ENCODE results near the gene HERC3. TPM values are rescaled to one million over a fixed set of nuclear protein-coding genes. Genes with fewer than 3 reads are reported as not detected.

The HERC3 gene
- total RNA-seq, 1 donor from 2014 or later, result 32.9 TPM

DNA sequence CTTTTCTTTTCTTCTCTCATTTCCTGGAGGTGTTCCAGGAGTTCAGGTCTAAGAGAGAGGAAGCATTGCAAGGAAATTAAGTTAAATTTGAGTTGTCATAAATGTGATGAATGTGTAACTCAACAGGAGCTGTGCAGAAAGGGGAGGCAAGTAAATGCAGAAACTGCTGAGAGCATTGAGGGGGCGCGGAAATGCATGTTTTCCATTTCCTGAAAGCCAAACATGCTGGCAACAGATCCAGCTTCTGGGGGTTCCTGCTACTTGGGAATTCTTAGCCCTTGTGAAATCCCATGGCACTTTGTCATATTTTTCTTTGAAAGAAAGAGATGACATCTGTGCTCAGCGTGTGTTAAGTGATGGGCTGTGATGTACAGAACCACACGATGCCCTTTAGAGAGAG lies 139.1 kb downstream of the HERC3 start:
- H3K4me1 ChIP-seq, result no peaks in the 10 kb centered on the region
- H3K36me3 ChIP-seq, result peaks cover 0 to 30% of the 10 kb centered on the region in 2 donors
- H3K27me3 ChIP-seq, result no peaks in the 10 kb centered on the region

GRCh38 chr4:88732714-88733368 lies 140.6 kb downstream of the HERC3 start:
- no peak overlapping the region for H3K4me3 ChIP-seq
- intact Hi-C loops (cut with DNase I), result no loop called here
- no peak overlapping the region for H3K27ac ChIP-seq
- DNase-seq (ENCODE audit: extremely low spot score in 2 of 2), result no peak
- H3K27me3 ChIP-seq, result no peaks in the 10 kb centered on the region
- TF ChIP-seq POLR2A (IDR thresholded peaks at IDR 0.05) (no peak), CTCF (IDR thresholded peaks at IDR 0.05) (no peak)
- H3K36me3 ChIP-seq, result peaks cover 0 to 25% of the 10 kb centered on the region in 2 donors
- no peaks in the 10 kb centered on the region for H3K9me3 ChIP-seq
- H3K4me1 ChIP-seq, result peaks cover 11% of the 10 kb centered on the region

More for the DNA sequence above, 139.1 kb downstream of the HERC3 start:
- no peak overlapping the region for H3K27ac ChIP-seq
- no peak overlapping the region for H3K4me3 ChIP-seq
- no peak for DNase-seq (ENCODE audit: extremely low spot score in 2 of 2)
- H3K9me3 ChIP-seq, result no peaks in the 10 kb centered on the region
- intact Hi-C loops (cut with DNase I), result no loop called here
- TF ChIP-seq POLR2AphosphoS5 (IDR thresholded peaks at IDR 0.05; ENCODE audit: insufficient read depth in 1 of 2, low read depth in 1 of 2), result no peak
- TF ChIP-seq POLR2A (IDR thresholded peaks at IDR 0.05), result no peak
- no peak for TF ChIP-seq CTCF (IDR thresholded peaks at IDR 0.05)

GRCh38 chr4:88734403-88734949 lies 142.2 kb downstream of the HERC3 start:
- no peaks in the 10 kb centered on the region for H3K27me3 ChIP-seq
- intact Hi-C loops (cut with DNase I), result no loop called here
- no peaks in the 10 kb centered on the region for H3K9me3 ChIP-seq
- no peak overlapping the region for H3K27ac ChIP-seq
- no peak for DNase-seq (ENCODE audit: extremely low spot score in 2 of 2)
- TF ChIP-seq CTCF (IDR thresholded peaks at IDR 0.05), result no peak
- no peak for TF ChIP-seq POLR2A (IDR thresholded peaks at IDR 0.05)
- TF ChIP-seq POLR2AphosphoS5 (IDR thresholded peaks at IDR 0.05; ENCODE audit: insufficient read depth in 1 of 2, low read depth in 1 of 2), result no peak
- peaks cover 0 to 24% of the 10 kb centered on the region in 2 donors for H3K36me3 ChIP-seq
- H3K4me3 ChIP-seq, result no peak overlapping the region
- peaks cover 22% of the 10 kb centered on the region for H3K4me1 ChIP-seq

- H3K9me3 ChIP-seq, result no peaks in the 10 kb centered on the region
- H3K4me3 ChIP-seq, result no peak overlapping the region
- intact Hi-C loops (cut with DNase I), result no loop called here
- no peak for DNase-seq (ENCODE audit: extremely low spot score in 2 of 2)
- H3K36me3 ChIP-seq, result peaks cover 0 to 15% of the 10 kb centered on the region in 2 donors
- TF ChIP-seq POLR2A (IDR thresholded peaks at IDR 0.05) (no peak), POLR2AphosphoS5 (IDR thresholded peaks at IDR 0.05; ENCODE audit: insufficient read depth in 1 of 2, low read depth in 1 of 2) (no peak), CTCF (IDR thresholded peaks at IDR 0.05) (no peak)
- no peak overlapping the region for H3K27ac ChIP-seq
- no peaks in the 10 kb centered on the region for H3K27me3 ChIP-seq
- H3K4me1 ChIP-seq, result peaks cover 22% of the 10 kb centered on the region
These were observed 143.3 kb downstream of the HERC3 start for GRCh38 chr4:88735564-88735963.

DNA sequence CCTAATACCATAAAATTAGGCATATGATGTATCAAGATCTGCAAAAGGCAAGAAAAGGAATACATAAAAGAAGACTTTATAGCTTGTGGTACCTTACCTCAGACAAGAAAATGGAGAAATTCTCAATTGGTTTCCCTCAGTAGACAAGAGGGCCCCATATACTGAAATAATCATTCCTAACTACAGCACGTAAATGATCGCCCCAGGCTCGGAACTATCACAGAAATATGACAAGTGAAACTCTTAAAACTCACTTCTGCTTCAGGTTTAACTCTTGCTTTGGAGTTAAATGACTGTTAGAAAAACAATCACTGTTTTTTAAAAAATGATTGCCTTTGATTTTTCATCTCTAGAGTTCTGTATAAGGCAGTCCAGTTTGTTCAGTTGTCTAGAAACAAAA lies 144.0 kb downstream of the HERC3 start:
- no peak for DNase-seq (ENCODE audit: extremely low spot score in 2 of 2)
- Histone ChIP-seq H3K27ac (no peak overlapping the region), H3K36me3 (peaks cover 0 to 8% of the 10 kb centered on the region in 2 donors), H3K4me1 (peaks cover 22% of the 10 kb centered on the region), H3K9me3 (no peaks in the 10 kb centered on the region), H3K27me3 (no peaks in the 10 kb centered on the region), H3K4me3 (no peak overlapping the region)
- intact Hi-C loops (cut with DNase I), result no loop called here
- no peak for TF ChIP-seq POLR2AphosphoS5 (IDR thresholded peaks at IDR 0.05; ENCODE audit: insufficient read depth in 1 of 2, low read depth in 1 of 2)
- TF ChIP-seq CTCF (IDR thresholded peaks at IDR 0.05), result no peak
- TF ChIP-seq POLR2A (IDR thresholded peaks at IDR 0.05), result no peak
